NCI-H2227 treated with DMSO at 0.1 percent for 48 hours (cell line): ENCODE data around the gene TRANK1.

Experiments
- DNase-seq: peaks from one replicate; lab custom pipeline; 2025; lab: John Stamatoyannopoulos, UW

The TRANK1 gene

GRCh38 chr3:36800533-36801116, 144.2 kb downstream of the TRANK1 start:
- DNase-seq = no peak

- DNase-seq = no peak
Measured at GRCh38 chr3:36796881-36797280, 148.0 kb downstream of the TRANK1 start.

GRCh38 chr3:36796161-36796560, 148.7 kb downstream of the TRANK1 start:
- DNase-seq = no peak

GRCh38 chr3:36795622-36796021, 149.2 kb downstream of the TRANK1 start:
- no peak for DNase-seq

- DNase-seq = peak; percentile 14
Measured at GRCh38 chr3:36792342-36792741, 152.5 kb downstream of the TRANK1 start.

GRCh38 chr3:36790765-36791164, 154.1 kb downstream of the TRANK1 start:
- no peak for DNase-seq

- no peak for DNase-seq
Measured at GRCh38 chr3:36786921-36787890, 157.6 kb downstream of the TRANK1 start.

GRCh38 chr3:36784138-36784635, 160.7 kb downstream of the TRANK1 start:
- DNase-seq = no peak

- DNase-seq = no peak
Measured at GRCh38 chr3:36777424-36778218, 167.2 kb downstream of the TRANK1 start.
